GM19452 (cell line): ENCODE data around the gene TPSD1.
"Not testable (repeated sequence)": the region's sequence is repeated elsewhere in the genome, so short reads cannot be mapped to it uniquely, and the experiment has no call there.

Experiments used
- ATAC-seq: cut with Tn5 transposase; IDR thresholded peaks from one replicate; pipeline ENCODE4 v1.9.1; 2021; ENCODE audit not compliant: unreplicated experiment

The TPSD1 gene

DNA sequence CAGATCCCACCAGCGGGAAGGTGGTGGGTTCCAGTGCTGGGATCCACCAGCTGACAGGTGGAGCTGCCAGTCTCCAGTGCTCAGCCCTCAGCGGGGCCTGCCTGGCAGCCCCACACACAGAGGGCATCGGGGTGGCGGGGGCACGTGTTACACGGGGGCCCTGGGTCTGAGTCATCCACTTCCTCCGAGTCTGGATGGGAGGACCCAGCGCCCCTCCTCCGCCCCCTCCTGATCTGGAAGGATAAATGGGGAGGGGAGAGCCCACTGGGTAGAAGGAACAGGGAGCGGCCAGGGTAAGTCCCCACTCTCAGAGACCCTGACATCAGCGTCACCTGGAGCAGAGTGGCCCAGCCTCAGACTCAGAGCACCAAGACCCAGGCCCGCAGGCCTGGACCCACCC is 15.4 kb upstream of the TPSD1 start, which contains the start of gene TPSAB1:
TSS of gene TPSAB1 (plus strand) at position 270 of the 400 bp plus-strand sequence. CDS start 234 bp downstream, outside the sequence.
- not testable (repeated sequence) for ATAC-seq

- ATAC-seq, result not testable (repeated sequence)
Measured at GRCh38 chr16:1241081-1241480, 14.8 kb upstream of the TPSD1 start.

DNA sequence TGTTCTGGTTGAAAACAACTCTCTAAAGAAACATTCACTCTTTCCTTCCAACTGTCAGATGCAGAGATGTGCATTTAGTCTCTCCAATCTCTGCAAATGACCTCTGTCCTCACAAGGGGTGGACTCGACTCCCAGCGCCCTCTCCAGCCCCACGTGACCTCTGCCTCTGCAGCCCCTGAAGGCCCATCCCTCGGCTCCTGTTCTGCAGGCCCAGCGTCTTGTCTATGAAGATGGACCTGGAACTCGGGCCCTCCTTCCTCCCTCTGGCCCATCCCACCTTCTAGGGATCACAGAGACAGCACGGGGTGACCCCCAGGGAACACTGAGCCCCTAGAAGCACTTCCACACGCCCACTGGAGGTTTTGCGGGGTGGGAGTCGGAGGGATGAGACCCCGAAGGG is 12.5 kb upstream of the TPSD1 start:
- ATAC-seq, result not testable (repeated sequence)

- ATAC-seq, result not testable (repeated sequence)
Measured at GRCh38 chr16:1243907-1244850, 11.7 kb upstream of the TPSD1 start.

GRCh38 chr16:1244881-1245280 is 11.0 kb upstream of the TPSD1 start:
- ATAC-seq, result no peak

- no peak for ATAC-seq
Measured at GRCh38 chr16:1245452-1246020, 10.3 kb upstream of the TPSD1 start.

DNA sequence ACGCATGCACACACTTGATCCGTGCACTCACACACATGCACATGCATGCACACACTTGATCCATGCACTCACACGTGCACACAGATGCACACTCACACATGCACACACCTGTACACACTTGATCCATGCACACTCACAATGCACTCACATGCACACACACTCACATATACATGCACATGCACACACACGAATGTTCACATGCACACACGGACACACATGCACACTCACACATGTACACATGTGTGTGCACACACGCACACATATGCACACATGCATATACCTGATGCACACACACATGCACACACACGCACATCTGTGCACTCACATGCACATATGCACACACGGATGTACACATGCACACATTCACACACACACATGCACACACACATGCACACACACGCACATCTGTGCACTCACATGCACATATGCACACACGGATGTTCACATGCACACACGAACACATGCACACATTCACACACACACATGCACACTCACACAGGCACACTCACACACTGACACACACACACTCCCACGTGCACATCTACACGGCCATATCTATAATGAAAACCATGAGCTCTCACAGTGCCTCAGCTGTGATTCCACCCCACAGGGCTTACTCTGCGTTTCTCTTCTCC is 7.8 kb upstream of the TPSD1 start:
- ATAC-seq, result not testable (repeated sequence)

DNA sequence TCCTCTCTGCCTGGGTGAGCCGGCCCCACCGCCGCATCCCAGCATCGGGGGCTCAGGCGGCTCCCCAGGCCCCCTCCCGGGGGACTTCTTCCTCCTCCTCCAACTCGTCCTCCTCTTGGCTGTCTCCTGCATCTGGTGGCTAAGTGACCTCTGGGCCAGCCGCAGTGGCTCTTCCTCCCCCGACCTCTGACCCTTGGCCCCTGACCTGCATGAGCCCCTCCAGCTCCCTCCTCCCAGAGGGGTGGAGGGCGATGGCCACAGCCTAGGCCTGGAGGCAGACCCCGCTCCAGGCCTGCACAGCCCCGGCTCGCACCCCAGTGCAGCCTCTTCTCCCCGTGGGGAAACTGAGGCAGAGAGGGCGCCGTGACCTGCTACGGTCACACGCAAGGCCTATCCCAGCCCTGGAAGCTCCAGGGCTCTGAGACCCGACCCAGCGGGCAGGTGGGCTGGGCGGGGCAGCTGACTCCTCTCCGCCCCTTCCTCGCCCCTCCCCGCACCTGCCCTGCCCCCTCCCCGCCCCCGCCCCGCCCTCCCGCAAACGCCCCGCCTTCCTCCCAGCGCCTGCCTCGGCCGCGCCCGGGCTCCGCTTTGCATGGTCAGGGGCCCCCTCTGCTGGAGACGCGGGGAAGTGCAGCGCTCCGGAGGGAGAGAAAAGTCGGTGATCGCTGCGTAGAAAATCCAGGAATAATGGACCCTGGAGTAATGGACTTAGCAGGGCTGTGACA is 6.7 kb upstream of the TPSD1 start:
- ATAC-seq, result not testable (repeated sequence)

DNA sequence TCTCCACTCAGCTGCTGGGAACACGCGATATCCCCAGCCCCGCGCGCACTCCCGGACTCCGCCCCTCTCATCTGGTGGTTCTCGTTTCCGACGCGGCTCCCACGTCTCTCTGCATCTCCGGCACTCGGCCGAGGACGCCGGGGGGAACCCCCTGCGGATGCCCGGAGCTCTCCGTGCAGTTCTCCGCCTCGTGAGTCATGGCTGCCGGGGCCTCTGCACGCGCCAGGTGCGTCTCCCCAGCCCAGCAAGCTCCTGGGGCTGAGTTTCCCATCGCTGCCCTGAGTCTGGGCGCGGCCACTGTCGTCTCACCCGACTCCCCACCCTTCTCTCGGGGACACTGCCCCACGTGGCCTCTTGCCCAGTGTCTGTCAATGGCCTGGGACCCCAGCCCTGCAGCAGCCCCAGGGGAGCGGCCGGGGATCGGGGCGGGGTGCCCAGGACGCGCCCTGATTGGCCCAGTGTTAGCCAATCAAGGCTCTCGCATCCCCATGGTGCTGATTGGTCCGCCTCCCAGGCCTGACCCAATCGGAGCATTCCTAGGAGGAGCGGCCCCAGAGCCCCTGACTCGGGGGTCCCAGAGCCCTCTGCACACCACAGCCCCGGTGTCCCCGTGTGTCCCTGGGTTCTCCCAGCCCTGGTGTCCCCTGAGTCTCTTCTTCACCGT is 2.0 kb upstream of the TPSD1 start:
- not testable (repeated sequence) for ATAC-seq

- not testable (repeated sequence) for ATAC-seq
Measured at GRCh38 chr16:1254821-1255220, 1.0 kb upstream of the TPSD1 start.

- not testable (repeated sequence) for ATAC-seq
Measured at GRCh38 chr16:1256296-1256873, 516 bp downstream of the TPSD1 start.

GRCh38 chr16:1256874-1257322 is 1.0 kb downstream of the TPSD1 start:
- no peak for ATAC-seq

- no peak for ATAC-seq
Measured at GRCh38 chr16:1257561-1258224, 1.8 kb downstream of the TPSD1 start.

GRCh38 chr16:1258225-1258600 is 2.3 kb downstream of the TPSD1 start:
- ATAC-seq, result no peak

- no peak for ATAC-seq
Measured at GRCh38 chr16:1258906-1259759, 3.3 kb downstream of the TPSD1 start.

GRCh38 chr16:1259760-1260068 is 3.8 kb downstream of the TPSD1 start:
- ATAC-seq, result no peak

DNA sequence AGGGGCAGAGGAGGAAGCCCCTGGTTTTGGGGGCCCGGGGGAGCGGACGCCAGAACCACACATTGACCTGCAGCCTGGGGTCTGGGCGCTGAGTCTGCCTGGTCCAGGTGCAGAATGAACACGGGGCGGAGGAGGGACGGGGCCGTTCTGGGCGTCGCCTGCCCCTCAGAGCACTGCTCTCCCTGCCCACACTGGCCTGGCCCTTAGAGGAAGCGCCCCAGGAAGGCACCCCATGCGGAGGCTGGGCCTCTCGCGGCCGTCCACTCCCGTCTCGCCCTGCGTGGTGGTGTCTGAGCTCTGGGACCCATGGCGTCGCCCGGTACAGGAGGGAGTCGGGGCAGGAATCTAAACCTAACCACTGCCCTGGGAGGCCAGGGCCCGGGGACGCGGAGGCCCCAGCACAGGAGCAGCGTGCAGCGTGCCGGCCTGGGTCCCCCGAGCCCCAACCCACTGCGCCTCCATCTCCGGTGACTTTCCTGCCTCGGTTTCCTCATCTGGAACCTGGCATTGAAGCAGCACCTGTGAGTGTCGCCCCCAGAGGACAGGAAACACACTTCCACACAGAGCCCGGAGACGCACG is 4.3 kb downstream of the TPSD1 start:
- ATAC-seq, result no peak

DNA sequence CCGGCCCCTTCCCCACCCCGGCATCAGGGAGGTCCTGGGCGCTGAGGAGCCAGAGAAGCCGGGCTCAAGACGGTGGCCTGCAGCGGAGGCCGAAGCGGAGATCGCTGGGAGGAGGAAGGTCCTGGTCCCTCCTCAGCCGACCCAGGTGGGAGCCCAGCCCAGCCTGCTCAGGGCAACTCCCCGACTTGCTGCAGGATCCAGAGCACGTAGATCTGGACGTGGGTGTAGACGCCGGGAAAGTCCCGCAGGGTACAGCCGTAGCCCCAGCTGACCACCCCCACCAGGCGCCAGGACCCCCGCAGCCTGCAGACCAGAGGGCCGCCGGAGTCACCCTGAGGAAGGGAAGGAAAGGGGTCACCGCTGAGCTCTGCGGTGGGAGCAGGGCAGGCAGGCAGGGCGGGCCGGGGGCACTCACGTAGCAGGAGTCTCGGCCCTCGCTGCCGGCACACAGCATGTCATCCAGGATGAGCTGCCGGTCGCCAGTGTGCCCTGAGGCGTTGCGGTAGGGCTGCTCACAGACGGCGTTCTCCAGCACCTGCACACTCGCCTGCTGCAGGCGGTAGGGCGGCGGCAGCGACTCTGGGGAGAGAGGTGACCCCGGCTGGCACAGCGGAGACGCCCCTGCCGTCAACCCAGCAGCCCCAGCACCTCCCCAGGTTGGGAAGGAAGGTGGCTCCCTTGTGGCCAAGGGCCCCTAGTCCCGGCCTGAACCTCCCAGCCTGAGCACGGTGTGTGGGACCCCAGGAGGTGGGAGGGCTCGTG is 5.4 kb downstream of the TPSD1 start:
- ATAC-seq, result no peak
